Measurements from ENCODE around the gene FBP1. TPM values are rescaled to one million over a fixed set of nuclear protein-coding genes. Genes with fewer than 3 reads are reported as not detected.
"Not testable (repeated sequence)": the region's sequence is repeated elsewhere in the genome, so short reads cannot be mapped to it uniquely, and the experiment has no call there.

The FBP1 gene
- polyA plus RNA-seq, 3 donors, result 50.7 to 57.4 (median 55.0) TPM

DNA sequence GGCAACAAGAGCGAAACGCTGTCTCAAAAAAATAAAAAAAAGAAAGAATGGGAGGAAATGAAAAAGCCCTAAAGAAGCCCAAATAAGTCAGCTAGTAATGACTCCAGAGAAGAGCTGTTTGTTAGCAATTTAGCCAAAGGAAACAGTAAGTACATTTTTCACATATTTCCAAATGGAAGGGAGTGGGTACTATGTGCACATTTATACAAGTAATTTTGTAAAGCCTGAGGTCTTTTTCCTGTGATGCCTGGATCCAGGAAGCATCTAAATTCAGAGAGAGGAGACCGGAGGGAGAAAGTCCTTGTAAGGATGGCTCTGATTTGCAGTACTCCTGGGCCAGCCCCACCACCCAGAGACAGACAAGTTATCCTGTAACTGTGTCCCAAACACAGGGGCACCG, 14.7 kb downstream of the FBP1 start:
- no peak for DNase-seq

DNA sequence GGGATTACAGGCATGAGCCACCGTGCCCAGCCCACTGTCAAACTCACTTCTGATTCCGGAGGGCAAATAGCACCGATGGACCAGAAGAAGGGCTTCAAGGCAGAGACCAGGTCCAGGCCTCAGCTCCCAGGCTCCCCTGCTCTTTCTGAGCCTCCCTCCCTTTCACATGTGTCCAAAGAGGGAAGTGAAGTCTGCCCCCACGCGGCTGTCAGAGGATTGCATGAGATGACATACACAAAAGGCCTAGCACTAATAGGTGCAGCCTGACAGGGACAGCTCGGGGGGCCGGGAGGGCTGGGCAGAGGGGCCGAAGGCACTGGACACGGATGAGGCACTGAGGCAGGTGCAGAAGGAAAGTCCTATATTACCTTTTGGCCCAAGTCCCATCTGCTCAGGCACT, 16.1 kb downstream of the FBP1 start:
- DNase-seq, result no peak

DNA sequence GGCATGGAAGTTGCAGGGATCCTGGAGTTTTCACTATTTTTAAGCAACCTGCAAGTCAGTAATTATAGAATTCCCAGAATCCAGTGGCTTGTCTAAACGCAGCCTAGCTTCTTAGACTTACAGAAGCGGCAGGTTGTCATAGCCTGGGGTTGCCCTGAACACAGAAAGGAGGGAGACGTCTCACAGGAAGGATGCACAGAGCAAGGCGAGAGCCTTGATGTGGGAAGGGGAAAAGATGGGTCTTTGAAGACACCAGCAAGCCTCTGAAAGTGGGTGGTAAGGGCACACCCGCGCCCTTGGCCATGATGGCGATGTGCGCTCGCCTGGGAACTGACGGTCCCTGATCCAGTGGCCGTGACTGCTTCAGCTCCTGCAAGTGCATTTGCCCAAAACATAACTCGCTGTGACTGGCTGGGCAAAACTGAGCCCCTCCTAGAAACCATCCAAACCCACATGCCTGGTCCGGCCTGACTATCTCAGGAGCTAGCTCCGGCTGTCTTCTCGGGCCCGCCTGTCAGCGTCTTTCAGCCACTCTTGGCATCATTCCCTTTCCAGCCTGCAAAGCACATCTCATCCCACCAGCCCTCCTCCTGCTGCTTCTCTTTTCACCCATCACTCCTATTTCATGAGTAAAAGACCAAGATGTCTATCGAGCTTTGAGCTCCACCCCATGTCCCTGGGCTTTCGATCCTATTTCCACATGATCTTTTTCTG, 17.1 kb downstream of the FBP1 start:
- no peak for DNase-seq

DNA sequence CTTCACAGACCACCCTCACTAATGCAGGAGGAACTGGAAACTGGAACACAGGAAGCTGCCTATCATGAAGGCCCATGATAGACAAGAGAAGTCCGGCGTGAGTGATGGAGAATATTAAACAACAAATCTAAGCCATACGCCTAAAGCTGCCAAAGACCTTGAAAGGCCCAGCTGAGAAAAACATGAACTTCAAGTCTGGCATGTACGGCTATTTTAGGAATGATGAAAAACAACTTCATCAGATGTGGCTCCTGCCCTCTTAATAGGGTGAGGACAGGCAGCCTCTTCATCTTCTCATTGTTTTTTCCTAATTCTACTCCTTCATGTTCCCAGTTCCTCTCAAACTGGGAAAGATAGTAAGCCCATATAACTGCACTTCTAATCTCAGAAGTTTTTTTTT, 20.3 kb downstream of the FBP1 start:
- DNase-seq, result no peak

DNA sequence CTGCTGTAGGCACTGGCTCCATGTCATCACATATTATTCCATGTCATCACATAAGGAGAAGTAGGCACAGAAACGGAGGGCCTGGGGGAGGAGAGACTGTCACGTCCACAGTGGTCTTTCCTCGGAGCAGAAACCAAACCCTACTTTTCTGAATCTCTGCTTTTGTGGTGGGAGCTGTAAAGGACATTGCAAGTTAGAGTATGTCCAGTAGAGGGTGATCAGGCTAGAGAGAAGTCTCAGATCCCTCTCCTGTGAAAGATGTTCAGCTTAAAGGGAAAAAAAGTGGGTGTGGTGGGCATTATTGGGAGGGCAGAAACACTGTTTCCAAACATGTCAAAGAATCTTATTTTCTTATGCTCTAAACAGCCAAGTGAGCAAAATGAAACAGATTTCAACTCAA, 26.3 kb downstream of the FBP1 start:
- DNase-seq, result no peak

DNA sequence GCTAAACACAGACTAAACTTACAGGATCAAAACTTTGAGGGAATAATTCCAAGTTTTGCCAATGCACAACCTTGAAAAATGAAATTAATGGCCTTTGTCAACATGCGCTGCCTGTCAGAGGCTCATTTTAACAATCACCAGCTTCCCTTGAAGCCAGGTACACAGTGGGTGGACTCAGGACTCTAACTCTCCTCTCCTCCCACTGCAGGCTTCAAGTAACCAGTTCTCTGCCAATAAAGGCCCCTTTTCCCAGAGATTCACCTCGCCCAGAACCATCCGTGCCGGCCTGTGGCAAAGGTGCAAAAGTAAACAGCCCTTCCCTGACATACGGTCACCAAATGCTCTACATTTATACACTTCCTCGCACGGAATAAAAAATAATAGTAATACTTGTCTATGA, 27.2 kb downstream of the FBP1 start:
- no peak for DNase-seq

DNA sequence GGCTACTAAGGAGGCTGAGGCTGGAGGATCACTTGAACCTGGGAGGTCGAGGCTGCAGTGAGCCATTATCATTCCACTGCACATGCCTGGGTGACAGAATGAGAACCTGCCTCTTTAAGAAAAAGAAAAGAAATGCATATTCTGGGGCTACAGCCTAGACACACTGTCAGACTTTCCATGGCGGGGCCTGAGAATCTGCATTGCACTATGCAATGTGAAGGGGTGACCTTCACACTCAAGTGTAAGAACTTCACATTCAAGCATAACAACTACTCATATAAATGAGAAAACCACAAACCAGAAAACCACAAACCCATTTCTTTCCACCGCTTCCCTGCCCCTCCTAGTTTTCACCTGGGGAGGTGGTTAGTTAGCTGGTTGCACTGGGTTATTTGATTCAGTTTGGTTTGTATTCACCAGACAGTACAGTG, 27.7 kb downstream of the FBP1 start:
- DNase-seq, result no peak

DNA sequence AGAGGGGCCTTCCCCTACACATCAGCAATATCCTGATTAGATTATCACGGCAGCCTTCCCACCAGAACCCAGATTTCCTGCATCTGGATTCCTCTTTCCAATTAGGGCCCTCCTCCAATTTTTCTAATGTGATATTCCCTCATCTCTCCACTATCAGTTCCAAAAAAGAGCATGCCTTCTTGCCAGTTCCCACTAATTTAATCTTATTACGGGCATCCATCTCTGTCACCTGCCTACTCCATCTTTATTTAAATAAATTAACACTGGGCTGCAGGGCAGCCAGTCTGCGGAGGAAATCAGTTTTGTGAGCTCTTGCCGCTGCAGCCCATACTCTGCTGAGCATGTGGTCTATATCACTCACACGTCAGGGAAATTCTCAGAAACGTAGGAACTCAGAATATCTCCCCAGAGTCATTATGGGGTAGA, 29.1 kb downstream of the FBP1 start:
- DNase-seq, result peak; percentile 49

DNA sequence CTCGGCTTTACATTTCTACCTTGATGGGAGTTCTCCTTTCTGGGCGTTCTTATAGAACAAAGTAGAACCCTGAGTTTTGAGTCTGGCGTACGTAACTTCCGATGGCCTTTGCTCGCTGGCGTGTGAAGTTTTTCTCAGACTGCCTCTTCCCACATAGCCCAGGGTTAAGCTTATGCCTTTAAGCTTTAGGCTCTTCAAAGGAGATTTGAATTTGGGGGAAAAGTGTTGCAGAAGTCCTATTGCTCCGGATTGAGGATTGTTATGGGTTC, 32.0 kb downstream of the FBP1 start:
- DNase-seq, result no peak

DNA sequence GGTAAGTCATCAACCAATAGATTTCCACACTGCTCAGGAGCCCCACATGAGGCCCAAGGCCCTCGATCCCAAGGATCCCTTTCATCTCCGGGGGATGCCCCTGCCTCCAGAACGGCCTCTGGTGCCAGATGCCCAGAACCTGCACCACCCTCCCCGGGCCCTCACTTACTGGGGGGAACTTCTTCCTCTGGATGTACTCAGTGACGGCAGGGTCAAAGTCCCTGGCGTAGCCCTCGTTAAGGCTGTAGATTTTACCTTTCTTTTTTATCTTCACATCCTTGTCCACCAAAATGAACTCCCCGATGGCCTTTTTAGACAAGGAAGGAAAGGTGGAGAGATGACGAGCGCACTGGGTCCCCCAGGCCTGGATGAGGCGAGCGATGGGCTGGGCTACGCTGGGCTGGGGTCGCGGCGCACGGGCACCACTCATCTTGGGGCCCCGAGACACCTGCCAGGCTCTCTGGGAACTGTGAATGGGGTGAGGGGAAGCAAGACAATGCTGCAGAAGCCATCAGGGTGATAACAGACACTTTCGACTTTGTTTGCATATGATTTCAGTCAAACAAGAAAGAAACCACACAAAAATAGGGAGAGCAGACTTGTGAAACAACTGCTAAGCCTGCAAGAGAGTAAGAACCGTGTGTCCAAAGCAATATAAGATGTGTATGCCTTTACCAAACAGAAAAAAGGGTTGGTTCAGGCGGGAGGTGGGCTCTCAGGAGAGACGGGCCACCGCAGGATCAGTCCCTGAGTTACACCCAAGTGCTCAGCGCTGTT, 32.5 kb downstream of the FBP1 start:
- DNase-seq, result no peak

DNA sequence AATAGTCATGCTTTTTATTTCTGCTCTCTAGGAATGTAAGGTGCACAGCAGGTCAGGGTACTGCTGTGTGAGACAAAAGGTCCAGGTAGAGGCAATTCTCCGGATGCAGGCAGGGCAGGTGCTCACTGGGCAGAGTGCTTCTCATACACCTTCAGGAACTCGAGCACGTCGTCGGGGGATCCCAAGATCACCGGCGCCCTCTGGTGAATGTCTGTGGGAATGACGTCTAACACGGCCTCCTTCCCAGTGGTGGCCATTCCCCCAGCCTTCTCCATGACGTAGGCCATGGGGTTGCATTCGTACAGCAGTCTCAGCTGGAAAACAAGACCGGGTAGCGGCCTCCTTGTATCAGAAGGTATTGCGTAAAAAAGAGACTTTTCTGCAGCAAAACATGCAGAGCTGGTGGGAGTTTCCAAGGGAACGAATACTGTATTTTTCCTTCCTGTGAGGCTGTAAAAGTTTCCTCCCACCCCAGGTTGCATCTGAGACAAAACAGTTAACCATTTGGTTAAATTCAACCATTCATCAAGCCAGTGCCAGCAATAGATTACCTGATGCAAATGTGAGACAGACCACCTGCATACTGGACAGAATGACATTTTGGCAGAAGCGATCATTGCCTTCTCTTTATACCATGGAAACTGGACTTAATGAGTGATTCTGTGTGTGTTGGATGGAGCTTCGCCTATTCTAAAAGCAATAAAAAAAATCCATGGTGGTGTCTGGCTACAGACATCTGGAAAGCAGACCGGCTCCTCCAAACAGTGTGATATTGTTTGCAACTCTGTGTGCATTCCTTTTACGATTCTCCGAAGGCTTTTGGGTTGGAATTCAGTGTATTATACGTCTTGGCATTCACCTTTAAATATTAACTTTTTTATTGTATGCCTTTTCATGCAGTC, 35.8 kb downstream of the FBP1 start:
- peak; percentile 54 for DNase-seq

DNA sequence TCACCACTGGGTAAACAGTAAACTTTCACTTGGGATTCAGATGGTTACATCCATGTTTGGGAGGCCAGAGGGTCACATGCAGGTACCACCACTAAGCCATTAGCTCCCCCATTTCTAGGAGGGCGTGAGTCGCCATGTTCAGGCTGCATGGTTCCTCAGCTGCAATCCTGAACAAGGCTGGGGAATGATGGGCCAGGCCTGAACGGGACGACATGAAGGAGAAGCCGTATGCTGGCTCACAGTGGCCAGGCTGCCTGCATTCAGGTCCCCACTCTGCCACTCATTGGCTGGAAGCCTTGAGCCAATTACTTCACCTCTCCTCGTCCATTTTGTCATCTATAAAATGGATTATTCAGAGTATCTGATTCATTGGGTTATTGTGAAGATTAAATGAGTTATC, 36.7 kb downstream of the FBP1 start:
- DNase-seq, result no peak

DNA sequence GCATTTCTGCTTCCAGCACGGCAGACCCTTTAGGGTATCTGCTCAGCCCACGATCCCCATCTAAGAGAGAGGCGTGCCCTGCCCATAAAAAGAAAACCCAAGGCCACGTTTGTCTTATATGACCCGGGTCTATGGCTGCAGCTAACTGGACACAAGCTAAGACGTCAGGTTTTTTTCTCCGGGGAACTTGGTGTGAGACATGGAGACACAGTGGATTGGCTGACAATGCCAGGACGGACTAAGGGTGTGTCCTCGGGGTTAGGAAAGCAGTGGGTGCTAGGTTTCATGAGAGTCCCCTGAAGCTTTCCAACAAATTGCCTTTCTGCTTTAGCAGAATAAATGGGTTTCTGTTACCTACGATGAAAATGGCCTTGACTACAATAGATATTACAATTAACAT, 38.6 kb downstream of the FBP1 start:
- DNase-seq, result no peak

DNA sequence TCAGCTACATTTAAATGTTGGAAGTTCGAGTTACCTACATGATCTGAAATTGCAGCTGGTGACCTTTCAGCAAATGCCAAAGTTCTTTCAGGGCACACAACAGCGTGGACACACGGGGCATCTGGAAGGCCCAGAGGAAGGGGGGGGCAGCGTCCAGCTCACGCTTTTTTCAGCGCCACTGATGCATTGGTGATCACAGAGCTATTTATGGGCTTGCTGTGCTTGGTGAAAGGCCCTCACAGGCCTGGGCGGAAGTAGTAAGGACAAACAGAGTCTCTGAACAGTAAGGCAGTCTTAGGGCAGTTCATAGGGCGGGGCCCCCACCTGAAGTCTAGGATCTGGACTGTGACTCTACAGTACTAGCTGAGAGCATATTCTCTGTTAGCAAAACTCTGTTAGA, 39.1 kb downstream of the FBP1 start:
- DNase-seq, result no peak

DNA sequence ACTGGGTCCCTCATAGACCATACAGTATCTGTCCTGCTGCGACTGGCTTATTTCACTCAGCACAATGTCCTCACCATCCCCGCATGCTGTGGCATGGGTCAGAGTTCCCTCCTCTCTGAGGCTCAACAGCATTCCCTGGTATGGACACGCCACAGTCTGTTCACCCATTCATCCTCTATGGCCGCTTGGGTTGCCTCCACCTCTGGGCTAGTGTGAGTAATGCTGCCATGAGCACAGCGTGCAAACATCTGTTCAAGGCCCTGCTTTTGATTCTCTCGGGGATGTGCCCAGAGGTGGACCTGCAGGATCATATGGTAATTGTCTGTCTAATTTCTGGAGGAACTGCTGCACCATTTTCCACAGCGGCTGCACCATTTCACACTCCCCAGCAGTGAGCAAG, 40.2 kb downstream of the FBP1 start:
- no peak for DNase-seq

DNA sequence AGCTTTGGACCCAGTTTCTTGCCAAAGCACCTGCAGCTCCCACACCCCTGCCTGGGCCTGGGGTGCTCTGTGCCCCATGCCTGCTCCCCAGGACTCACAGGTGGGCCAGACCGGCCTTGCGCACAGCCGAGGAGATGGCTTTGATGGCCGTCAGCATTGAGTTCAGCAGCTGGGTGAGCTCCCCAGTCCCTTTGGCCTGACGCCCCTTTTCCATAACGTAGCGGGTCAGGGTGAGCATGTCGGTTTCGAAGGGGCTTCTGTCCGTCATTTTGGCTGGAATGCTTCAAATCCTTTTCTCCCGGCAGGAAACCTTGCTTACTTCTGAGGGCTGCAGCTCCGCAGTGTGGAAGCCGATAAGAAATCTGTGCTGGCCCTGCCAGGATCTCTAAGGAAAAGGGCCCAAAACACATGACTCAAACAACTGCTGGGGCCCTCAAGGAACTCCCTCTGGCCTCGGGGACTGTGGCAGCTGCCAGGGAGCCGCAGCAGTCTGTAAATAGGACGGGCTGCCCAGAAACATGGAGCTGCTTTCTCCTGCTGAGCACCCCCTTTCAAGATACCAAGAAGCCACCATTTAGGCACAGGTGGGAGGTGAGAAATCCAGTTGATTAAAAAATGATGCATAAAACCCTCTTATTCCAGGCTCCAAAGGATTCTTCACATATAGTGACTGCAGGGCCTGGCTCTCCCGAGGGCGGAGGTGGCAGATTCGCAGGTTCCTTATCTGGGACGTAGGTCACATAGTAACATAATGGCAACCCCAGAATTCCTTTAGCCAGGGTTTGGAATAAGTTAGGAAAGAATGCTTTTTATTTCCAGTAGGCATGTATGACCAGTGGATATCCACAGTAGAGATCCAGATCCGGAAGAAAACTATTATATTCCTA, 45.6 kb downstream of the FBP1 start, which contains the start of gene FBP2:
Gene FBP2 (minus strand): TSS at position 366 of the 887 bp plus-strand sequence. CDS start 98 bp downstream, at position 268.
- no peak for DNase-seq

DNA sequence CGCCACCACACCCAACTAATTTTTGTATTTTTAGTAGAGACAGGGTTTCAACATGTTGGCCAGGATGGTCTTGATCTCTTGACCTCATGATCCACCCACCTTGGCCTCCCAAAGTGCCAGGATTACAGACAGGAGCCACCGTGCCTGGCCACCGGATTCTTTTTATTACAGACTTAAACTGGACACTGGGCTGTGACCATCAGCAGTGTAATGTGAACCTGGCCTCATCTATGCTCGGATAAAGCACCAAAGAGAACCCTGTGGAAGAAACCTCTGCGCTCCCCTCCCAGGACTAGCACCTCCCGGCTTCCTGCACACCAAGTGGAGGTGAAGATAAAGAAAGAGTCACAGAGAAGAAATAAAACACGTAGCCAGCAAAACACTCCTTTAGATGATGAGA, 46.6 kb downstream of the FBP1 start:
- not testable (repeated sequence) for DNase-seq

DNA sequence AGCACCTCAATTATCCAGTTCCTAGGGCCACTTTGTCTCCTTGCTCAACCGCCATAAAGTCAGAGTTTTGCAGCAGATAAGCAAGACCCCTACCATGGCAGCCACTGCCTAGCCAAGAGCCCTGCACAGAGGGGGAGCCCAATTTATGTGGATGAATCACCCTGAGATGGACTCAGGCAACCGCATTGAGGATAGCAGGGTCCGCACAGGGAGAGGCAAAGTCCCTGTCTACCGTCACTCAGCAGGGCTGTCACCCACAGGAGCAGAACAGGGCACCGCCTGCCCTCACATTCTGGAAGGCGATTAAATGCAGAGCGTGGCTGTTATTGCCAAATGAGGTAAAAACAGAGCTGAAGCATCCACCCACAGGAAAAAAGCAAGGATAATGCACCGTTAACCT, 47.4 kb downstream of the FBP1 start:
- DNase-seq, result no peak

DNA sequence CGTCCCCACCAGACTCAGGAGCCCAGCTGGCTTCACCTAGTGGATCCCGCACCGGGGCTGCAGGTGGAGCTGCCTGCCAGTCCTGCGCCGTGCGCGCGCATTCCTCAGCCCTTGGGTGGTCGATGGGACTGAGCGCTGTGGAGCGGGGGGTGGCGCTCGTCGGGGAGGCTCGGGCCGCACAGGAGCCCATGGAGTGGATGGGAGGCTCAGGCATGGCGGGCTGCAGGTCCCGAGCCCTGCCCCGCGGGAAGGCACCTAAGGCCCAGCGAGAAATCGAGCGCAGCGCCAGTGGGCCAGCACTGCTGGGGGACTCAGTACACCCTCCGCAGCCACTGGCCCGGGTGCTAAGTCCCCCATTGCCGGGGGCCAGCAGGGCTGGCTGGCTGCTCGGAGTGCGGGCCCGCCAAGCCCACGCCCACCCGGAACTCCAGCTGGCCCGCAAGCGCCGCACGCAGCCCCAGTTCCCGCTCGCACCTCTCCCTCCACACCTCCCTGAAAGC, 48.2 kb downstream of the FBP1 start:
- DNase-seq, result not testable (repeated sequence)

DNA sequence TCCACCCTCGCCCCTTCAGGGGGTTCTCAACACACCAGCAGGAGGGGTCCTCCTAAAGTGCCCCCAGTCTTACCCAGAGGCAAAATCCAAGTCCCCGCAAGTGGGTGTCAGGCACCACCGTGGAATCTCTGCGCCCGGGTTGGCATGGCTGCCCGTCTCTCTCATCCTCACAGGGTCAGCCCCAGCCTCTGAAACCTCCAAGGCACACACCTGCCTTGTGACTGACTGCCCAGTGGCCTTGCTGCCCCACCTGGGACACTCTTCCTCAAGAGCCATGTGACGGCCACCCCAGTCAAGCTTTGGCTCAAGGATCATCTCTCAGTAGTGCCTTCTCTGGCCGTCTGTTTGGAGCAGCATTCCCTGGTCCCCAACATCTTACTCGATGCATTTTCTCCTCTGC, 50.6 kb downstream of the FBP1 start:
- DNase-seq, result no peak

DNA sequence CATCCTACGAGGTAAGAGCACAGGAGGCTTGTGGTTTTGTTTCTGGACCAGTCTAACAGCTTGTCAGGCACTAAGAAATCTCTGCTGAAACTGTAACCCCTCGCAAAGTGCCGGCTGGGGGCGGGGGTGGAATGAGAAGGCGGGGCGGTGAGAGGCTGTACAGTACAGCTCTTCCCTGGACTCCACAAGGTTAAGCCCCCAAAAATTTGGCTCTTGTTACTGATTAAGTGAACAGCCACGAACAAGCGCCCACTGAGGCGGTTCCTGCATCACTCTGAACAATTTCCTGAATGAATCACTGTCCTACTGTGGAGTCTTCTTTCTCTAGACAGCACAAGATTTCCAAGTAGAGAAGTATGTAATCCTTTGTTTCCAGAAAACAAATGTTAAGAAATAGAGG, 52.5 kb downstream of the FBP1 start:
- DNase-seq, result no peak
